Left ventricle myocardium inferior (tissue), 1 donor: Measurements from ENCODE around the gene STEEP1. TPM values are rescaled to one million over a fixed set of nuclear protein-coding genes. Genes with fewer than 3 reads are reported as not detected.

Experiments
- DNase-seq: peaks from one replicate; pipeline ENCODE4 v3.0.0-alpha.2; 2020
- H3K27ac ChIP-seq: fragments of 200-600 bp; replicated peaks from 2 replicates; pipeline ENCODE4 v1.8.0; 2021
- H3K27me3 ChIP-seq: fragments of 200-600 bp; 2 replicates; pipeline ENCODE4 v1.8.0; 2021; ENCODE audit warnings: low read depth
- H3K36me3 ChIP-seq: fragments of 200-600 bp; 2 replicates; pipeline ENCODE4 v1.8.0; 2021
- H3K4me1 ChIP-seq: fragments of 200-600 bp; 2 replicates; pipeline ENCODE4 v1.8.0; 2021
- H3K4me3 ChIP-seq: fragments of 200-600 bp; 2 replicates; pipeline ENCODE4 v1.8.0; 2021; ENCODE audit warnings: mild to moderate bottlenecking, moderate library complexity
- H3K9me3 ChIP-seq: fragments of 200-600 bp; replicated peaks from 2 replicates; pipeline ENCODE4 v1.8.0; 2021
- intact Hi-C: fragments of 100-400 bp; cut with micrococcal nuclease; formaldehyde crosslinking; loops from one replicate; pipeline ENCODE4 v1.11.0; 2022
- total RNA-seq: library from RNA; stranded (reverse); fragmentation: NEBNext Ultra II Directional; extraction: Animal tissue kit (Norgen Biotek cat#: 25700); gene quantifications from one replicate; pipeline ENCODE4 v1.2.1, GENCODE V29; 2021
- TF ChIP-seq, protein P1 (sequence below): fragments of 200-600 bp; IDR thresholded peaks from 2 replicates; pipeline ENCODE4 v1.8.0; 2021; ENCODE audit warnings: antibody characterized with exemption, mild to moderate bottlenecking, borderline replicate concordance
- donor health status: DM: no; HTN: yes; CAD: no; lungs with severe emphysema.

STEEP1 gene
- total RNA-seq, 1 donor from 2014 or later, result 15.2 TPM

GRCh38 chrX:119604766-119605463 lies 39.7 kb upstream of the STEEP1 start:
- no peak for DNase-seq
- Histone ChIP-seq H3K4me1 (peaks cover 9% of the 10 kb centered on the region), H3K4me3 (peak overlapping the region; percentile 81), H3K36me3 (no peaks in the 10 kb centered on the region), H3K9me3 (no peaks in the 10 kb centered on the region), H3K27me3 (no peaks in the 10 kb centered on the region), H3K27ac (peak overlapping the region; percentile 90)
- TF ChIP-seq, protein P1, sequence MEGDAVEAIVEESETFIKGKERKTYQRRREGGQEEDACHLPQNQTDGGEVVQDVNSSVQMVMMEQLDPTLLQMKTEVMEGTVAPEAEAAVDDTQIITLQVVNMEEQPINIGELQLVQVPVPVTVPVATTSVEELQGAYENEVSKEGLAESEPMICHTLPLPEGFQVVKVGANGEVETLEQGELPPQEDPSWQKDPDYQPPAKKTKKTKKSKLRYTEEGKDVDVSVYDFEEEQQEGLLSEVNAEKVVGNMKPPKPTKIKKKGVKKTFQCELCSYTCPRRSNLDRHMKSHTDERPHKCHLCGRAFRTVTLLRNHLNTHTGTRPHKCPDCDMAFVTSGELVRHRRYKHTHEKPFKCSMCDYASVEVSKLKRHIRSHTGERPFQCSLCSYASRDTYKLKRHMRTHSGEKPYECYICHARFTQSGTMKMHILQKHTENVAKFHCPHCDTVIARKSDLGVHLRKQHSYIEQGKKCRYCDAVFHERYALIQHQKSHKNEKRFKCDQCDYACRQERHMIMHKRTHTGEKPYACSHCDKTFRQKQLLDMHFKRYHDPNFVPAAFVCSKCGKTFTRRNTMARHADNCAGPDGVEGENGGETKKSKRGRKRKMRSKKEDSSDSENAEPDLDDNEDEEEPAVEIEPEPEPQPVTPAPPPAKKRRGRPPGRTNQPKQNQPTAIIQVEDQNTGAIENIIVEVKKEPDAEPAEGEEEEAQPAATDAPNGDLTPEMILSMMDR, result no peak
- intact Hi-C loops, result no loop called here

- peaks cover 9% of the 10 kb centered on the region for H3K4me1 ChIP-seq
- no peaks in the 10 kb centered on the region for H3K36me3 ChIP-seq
- intact Hi-C loops, result no loop called here
- H3K9me3 ChIP-seq, result no peaks in the 10 kb centered on the region
- TF ChIP-seq, protein P1, result no peak
- no peaks in the 10 kb centered on the region for H3K27me3 ChIP-seq
- no peak overlapping the region for H3K27ac ChIP-seq
- no peak overlapping the region for H3K4me3 ChIP-seq
- no peak for DNase-seq
Measured at GRCh38 chrX:119602701-119603255, 37.6 kb upstream of the STEEP1 start.

DNA sequence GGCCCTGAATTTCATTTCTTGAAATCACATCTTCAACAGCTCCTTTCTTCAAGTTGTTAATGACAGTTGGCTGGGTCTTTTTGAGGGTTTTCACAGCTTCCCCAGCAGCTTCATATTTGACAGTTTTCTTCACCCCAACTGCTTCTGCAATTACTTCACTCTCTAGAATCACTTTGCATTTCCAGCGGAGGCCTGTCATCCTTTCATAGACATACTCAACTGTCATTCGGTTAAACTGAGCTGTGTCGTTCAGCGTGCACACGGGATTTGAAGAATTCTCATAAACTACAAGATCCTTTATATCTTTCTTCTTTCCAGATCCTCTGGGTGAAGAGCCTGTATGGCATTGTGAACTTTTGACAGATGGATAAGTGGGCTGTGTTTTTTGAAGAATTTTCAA lies 24.6 kb upstream of the STEEP1 start:
- H3K4me1 ChIP-seq, result no peaks in the 10 kb centered on the region
- intact Hi-C loops, result no loop called here
- TF ChIP-seq, protein P1, result no peak

DNA sequence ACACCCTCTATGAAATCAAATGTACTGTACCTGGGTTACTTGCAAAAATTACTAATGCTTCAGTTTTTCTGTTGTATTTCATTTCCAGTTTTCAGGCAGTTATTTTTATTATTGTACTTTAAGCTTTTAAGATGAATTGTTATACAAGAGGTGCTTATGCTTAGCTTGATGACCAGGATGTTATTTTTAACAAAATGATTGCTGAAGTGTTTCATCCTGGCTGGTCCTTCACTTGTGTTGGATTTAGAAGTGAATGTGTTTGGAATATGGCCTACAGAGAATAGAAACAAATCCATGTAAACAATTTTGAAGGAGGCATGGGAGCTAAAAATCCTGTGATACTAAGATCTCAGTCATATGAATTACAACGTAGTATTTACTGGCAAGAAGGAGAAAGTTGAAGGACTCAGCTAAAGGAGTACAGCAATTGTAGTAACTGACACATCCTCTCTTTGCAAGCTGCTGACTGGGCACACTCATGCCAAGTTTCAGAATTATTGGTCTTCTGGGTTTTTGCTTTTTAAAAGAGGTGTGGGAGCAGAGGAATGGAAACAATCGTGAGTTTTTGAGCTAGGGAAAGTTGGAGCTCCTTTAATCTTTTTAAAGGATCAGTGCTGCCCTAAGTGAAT lies 18.3 kb upstream of the STEEP1 start:
- Histone ChIP-seq H3K27ac (peak overlapping the region; percentile 70), H3K4me3 (no peak overlapping the region), H3K4me1 (no peaks in the 10 kb centered on the region), H3K27me3 (no peaks in the 10 kb centered on the region), H3K36me3 (peaks cover 7% of the 10 kb centered on the region), H3K9me3 (no peaks in the 10 kb centered on the region)
- no peak for DNase-seq
- intact Hi-C loops, result no loop called here
- TF ChIP-seq, protein P1, result no peak

More for the DNA sequence above, 24.6 kb upstream of the STEEP1 start:
- Histone ChIP-seq H3K27me3 (no peaks in the 10 kb centered on the region), H3K27ac (no peak overlapping the region), H3K36me3 (peaks cover 21% of the 10 kb centered on the region), H3K4me3 (no peak overlapping the region), H3K9me3 (no peaks in the 10 kb centered on the region)
- DNase-seq, result no peak

GRCh38 chrX:119579414-119579813 lies 14.2 kb upstream of the STEEP1 start:
- intact Hi-C loops, result no loop called here
- TF ChIP-seq, protein P1, result no peak
- no peak overlapping the region for H3K27ac ChIP-seq

More at GRCh38 chrX:119579414-119579813, 14.2 kb upstream of the STEEP1 start:
- DNase-seq, result no peak
- Histone ChIP-seq H3K4me1 (peaks cover 18% of the 10 kb centered on the region), H3K4me3 (no peak overlapping the region), H3K27me3 (no peaks in the 10 kb centered on the region), H3K36me3 (peaks cover 14% of the 10 kb centered on the region), H3K9me3 (no peaks in the 10 kb centered on the region)
